HG03039 (cell line): ENCODE results near the gene SLCO4A1.

Experiments
- ATAC-seq: cut with Tn5 transposase; IDR thresholded peaks from one replicate; pipeline ENCODE4 v1.9.1; 2021; ENCODE audit warnings: mild to moderate bottlenecking, moderate library complexity; ENCODE audit not compliant: unreplicated experiment

The SLCO4A1 gene

DNA sequence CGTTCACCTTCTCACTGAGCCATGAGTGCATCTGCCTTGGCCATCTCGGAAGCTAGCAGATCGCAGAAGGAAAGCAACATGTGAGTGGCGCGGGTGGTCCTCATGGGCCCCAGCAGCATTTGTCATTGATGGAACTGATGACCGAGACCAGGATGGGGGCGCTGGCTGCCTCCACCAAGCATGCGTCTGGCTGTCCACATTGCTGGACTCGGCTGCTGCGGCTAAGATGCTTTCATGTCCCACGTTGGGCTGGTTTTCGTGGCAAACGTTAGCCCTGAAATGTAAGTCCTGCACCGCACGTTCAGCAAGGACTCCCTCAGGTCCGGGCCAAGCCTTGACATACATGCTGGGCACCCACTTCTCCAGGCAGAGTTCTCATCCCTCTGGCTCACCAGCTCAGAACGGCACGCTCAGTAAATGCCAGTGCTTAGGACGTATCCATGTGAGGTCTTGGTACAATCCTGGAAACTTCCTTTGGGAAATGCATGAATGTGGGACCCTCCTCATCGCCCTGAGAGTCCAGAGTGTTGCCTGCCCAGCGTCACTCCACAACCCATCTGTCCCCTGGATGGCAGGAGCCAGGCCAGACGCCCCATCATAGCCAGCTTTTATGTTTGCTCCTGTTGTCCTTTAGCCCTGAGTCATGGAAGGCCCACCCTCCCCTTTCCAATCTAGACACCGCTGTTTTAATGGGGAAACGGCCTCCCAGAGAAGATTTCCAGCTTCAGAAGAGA, 8.4 kb downstream of the SLCO4A1 start:
- ATAC-seq: no peak

DNA sequence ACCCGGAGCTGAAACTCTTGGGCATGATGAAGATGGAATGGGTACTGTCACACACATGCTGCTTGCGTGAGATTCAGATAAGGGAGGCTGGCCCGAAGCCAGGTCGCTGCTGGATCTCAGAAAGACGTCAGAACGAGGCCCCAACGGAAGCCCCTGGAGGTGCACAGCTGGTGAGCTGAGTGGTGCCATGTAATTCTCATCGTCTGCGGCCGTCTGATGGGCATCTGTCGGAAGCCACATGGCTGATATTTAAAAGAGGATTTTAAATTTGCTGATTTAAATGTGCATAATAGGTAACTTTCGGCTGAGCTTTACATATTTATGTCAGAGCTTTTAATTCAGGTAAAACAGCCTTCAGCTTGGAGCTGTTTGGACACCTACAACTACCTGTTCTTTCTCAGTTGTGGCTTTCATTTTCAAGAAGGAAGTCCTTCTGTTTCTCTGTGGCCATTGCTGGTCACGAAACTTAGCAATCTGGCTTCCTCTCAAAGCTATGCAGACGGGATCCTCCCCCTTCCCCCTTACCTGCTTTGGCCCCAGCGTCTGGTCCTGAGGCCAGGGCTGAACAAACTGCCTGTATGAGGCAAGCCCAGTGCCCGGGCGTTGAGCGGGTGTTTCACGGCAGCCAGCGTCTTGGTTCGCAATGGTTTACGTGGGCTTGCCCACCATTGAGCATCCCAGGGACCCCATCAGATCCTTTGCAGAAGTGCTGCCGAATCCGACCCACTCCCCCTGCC, 9.2 kb downstream of the SLCO4A1 start:
- ATAC-seq: peak; percentile 37

DNA sequence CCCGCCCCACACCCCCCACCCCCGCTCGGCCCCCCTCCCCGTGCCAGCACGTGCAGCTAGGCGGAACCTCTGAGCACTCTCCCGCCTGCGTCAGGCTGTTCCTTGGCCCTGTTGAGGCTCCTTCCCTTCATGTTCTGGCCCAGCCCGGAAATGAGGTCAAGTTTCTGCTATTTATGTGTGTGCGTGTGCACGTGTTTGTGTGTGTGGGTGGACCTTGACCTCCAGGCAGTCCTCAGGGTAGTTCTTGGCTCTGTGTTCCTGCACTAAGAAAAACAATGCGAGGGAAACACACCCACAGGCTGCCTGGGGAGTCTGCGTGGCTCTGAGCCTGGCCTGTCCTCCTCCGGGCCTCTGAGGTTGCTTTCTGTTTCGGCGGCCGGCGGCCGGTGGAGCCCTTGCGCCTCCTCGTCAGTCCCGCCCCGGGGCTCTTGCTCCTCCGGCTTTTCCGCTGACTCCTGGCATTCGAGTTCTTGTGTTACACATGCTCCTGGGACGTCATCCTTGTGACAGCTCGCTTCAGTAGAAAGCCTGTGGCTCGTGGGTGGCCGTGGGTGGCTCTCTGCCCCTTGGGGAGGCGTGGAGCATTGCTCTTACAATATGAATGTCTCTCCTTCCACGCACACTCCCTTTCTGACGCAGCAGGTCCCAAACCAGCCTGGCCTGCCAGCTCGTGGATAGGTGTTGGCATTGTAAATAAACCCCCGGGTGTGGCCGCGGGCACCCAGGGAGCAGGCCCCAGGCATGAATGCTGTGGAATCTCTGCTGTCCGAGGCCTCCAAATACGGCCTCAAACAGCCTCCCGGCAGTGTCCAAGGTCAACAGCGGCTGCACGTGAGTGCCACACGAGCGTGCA, 10.0 kb downstream of the SLCO4A1 start:
- peak; percentile 45 for ATAC-seq

DNA sequence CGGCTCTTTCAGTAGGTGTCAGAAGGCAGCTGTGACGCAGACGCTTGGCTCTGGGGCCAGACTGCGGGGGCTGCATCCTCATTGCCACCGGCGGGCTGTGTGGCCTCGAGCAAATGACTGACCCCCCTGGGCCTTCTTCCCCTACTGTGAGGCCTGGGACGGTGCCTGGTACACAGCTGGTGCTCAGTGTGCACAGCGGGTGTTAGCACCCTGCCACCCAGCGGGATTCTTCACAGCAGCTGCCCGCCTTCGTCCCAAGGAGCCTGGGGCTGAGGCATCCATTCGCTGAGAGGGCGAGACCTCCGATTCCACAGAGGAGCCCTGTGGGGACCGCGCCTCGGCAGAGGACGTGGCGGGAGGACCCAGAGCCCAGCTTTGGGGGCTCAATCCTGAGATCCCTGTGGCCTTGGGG, 10.6 kb downstream of the SLCO4A1 start:
- no peak for ATAC-seq

DNA sequence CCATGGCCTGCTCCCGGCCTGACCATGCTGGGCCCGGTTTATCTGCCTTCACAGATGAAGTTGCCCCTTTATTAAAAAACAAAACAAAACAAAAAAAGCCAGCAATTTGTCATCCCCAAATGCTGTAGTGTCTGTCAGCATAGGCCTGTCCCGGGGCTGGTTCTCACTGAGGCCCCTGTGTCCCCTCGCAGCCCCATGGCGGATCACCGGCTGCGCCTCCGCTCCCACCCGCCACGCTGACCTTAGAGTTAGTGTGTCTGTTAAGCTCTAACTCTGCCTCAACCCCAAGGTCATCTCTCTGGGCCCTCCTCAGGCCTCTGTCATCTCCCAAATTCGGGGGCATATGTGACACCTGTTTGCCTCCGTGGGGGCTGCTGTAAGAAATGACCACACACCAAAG, 11.1 kb downstream of the SLCO4A1 start:
- no peak for ATAC-seq

DNA sequence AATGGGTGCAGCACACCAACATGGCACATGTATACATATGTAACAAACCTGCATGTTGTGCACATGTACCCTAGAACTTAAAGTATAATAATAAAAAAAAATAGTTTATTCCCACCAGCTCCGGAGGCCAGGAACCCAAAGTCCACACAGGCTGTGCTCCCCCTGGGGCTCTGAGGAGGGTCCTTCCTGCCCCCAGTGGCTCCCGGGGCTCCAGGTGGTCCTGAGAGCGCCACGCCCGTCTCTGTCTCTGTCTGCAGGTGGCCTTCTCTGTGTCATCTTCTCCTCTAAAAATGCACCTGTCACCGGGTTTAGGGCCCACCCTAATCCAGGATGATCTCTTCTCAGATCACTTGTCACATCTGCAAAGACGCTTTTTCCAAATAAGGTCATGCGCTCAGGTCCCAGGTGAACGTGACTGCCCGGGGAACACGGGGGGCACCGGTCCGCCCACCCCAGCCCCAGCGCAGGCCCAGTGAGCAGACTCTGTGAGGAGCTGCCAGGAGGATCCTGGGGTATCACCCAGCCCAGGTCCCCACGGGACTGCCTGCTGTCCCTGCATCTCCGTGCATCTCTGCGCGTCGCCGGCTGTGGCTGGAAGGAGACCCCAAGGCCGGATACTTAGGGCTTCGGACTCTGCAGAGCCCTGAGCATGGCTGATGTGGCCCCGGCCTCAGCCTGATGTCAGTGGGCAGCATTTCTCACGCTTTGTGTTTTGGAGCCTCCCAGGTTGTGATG, 11.8 kb downstream of the SLCO4A1 start:
- no peak for ATAC-seq

DNA sequence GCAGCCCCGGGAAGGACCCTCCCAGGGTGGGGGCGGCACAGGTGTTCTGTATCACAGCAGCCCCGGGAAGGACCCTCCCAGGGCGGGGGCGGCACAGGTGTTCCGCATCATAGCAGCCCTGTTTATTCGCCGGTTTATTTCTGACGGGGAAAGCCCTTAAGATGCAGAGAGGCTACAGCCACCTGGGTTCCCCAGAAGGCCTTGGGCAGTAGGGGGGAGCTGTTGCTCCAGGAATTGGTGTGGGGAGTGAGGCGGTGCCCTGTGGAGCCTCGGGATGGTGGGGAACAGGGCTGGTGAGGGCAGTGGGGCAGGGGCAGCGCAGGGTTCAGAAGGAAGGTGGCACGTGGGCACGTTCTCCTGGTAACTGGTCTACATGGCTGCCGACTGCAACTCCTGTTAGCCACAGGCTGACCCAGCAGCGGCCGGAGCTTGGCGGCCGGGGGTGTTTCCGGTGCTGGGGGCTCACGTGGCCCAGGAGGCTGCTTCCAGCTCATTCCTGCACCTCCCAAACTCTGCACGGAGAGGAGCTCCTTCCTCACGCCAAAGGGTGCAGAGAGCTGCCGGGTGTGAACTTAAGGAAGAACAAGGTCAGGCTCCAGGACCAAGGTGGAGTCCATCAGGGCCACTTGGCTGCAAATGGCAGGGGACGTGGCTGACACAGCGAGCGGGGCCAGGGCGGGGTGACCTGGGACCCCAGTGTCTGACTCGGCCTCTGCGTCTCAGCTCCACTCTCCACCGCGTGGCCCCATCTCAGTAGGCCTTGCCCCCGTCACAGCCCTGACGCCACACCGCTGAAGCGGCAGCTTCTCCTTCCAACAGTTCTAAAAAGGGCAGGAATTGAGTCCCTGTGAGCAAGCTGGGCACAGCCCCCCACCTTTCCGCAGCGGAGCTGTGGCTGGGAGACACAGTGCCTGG, 13.2 kb downstream of the SLCO4A1 start:
- no peak for ATAC-seq

DNA sequence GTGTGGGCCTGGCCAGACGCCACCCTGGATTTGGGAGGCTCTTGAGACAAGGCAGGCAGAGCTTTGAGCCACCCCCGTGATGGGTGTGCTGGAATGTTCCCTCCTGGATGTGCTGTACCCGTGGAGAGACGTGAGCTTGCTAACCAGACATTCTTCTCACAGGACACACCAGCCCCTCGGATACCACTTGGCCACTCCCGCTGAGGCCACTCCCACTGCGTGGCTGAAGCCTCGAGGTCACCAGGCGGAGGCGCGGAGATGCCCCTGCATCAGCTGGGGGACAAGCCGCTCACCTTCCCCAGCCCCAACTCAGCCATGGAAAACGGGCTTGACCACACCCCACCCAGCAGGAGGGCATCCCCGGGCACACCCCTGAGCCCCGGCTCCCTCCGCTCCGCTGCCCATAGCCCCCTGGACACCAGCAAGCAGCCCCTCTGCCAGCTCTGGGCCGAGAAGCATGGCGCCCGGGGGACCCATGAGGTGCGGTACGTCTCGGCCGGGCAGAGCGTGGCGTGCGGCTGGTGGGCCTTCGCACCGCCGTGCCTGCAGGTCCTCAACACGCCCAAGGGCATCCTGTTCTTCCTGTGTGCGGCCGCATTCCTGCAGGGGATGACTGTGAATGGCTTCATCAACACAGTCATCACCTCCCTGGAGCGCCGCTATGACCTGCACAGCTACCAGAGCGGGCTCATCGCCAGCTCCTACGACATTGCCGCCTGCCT, 14.1 kb downstream of the SLCO4A1 start:
- no peak for ATAC-seq

DNA sequence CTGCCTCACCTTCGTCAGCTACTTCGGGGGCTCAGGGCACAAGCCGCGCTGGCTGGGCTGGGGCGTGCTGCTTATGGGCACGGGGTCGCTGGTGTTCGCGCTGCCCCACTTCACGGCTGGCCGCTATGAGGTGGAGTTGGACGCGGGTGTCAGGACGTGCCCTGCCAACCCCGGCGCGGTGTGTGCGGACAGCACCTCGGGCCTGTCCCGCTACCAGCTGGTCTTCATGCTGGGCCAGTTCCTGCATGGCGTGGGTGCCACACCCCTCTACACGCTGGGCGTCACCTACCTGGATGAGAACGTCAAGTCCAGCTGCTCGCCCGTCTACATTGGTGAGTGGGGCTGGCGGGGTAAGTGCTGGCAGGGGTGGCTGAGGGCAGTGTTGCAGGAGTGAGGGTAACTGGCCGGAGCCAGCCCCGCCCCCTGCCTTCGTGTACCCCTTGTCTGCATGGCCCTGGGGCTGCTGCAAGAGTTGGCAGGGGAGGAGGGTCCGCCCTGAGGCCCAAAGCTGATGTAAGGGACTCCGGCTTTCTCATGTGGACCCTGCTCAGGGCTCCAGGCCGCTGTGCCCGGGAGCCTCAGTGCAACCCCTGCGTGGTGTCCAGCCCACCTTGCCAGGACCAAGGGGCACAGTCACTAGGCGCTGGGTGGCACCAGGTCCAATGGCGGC, 14.8 kb downstream of the SLCO4A1 start:
- no peak for ATAC-seq

DNA sequence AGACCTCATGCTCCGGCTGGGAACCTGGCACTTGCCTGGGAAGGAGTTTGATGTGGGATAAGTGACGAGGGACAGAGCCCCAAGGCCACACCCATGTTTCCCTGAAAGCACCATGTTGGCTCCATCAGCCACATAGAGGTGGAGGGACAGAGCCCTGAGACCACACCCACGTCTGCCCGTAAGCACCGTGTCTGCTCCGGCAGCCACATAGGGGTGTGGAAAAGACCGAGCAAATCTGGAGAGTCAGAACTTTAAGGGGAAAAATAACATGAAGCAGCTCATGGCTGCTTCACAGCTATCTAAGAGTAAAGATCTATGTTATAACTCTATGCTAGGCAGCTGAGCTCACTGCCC, 15.3 kb downstream of the SLCO4A1 start:
- ATAC-seq: no peak

DNA sequence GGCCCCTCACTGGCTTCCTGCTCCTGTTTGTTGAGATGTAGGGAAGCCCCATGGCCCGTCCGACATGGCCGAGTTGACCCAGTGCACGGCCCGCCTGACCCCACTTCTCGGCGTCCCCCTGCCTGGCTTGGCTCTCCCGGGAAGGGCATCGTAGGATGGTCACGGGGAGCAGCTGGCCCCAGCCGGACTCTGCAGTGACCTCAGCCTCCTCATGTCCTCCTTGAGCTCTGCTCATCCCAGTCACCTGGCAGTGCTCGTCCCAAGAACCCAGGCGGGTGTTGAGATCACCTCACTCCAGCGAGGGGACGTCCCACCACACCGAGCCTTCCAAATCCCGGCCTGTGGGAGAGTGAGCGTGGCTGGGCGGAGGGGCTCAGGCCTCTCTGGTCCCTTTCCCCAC, 15.7 kb downstream of the SLCO4A1 start:
- no peak for ATAC-seq

DNA sequence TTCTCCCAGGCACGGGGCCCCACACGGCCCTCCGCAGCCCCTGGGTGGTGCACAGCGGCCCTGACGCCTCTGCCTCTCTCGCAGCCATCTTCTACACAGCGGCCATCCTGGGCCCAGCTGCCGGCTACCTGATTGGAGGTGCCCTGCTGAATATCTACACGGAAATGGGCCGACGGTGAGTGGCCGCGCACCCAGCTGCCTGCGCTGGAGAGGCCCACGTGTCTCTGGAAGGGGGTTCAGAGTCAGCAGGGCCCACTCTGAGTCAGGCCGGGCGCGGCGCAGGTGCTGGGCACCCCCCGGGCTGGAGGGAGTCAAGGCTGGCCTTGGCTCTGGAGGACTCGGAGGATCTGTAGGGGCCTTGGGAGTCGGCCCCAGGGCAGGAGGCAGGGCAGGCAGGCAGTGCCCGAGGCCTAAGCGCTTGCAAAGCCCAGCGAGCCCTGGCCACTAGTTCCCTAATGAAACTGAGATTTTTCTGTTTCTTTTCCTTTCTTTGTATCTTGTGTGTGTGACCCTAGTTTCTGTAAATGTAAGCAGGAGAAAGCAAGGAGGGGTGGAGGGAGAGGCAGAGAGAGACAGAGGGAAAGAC, 16.4 kb downstream of the SLCO4A1 start:
- no peak for ATAC-seq

DNA sequence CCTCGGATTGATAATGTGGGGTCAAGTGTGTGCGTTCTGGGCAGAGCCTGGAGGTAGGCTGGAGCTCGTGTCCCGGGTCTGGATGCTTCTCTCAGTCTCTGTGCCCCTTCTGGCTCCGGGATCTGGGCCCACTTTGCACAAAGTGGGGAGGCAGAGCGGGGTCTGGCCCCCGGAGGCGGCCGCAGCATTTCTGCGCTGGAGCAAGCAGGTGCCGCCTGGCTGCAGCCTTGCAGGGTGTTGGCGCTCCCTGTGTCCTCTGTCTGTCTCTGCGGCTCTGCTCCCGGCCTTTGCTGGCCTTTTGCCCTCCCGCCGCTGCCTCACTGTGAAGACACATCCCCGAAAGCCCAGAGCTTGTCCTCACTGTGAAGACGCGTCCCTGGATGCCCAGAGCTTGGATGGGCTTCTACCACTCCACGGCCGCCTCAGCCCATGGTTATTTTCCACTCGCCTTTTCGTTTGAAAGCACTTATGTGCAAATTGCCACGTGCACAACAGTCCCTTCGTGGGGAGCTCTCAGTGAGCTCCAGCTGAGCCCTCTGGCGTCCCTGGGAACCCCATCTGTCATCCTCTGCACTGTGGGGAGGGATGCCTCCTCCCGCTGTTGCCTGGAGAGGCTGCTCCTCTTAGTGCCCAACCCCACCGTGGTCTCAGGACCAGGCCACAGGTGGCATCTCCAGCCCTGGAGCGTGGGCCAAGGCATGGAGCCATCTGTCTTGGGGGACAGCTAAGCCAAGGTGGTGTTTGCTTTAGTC, 17.4 kb downstream of the SLCO4A1 start:
- no peak for ATAC-seq

DNA sequence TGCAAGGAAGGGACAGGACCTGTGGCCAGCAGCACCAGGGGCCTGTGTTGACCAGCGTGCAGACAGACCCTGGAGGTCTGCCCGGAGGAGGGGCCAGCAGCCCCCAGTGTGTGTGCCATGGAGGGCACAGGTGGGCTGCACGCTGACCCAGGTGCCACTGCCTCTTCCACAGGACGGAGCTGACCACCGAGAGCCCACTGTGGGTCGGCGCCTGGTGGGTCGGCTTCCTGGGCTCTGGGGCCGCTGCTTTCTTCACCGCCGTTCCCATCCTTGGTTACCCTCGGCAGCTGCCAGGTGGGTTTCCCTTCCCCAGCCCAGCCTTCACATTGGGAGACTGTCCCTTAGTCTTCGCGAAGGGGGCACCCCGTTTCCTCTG, 17.9 kb downstream of the SLCO4A1 start:
- no peak for ATAC-seq

DNA sequence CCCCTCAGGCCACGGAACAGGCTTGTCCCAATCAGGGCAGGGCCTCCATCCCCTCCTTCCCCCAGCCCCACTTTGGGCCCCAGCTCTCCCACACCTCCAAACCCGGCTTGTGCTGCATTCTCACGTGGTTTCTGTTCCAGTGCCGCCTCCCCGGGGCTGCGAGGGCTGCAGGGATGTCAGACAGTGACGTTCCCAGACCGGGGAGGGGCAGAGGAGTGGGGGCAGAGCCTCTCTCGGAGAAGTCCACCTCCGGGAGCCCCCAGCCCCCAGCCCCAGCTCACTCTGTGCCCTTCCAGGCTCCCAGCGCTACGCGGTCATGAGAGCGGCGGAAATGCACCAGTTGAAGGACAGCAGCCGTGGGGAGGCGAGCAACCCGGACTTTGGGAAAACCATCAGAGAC, 18.5 kb downstream of the SLCO4A1 start:
- ATAC-seq: no peak

DNA sequence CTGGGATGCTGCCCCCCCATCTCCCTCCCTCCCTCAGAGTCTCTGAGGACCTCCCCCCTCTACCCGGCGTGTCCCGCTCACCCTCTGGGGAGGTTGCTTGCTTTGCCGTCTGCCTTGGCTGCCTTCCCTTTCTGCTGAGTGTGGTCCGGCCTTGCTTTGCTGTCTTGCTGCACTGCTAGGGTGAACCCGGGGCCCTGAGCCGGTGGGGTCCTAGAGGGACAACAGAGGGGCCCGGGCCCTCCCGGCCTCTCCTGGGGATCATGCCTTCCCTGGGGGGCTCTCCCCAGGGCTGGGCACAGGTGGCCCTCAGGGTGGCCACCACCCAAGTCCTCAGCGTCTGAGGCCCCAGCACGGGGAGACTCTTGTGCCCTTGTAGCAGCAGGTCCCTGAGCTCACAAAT, 19.3 kb downstream of the SLCO4A1 start:
- ATAC-seq: no peak

DNA sequence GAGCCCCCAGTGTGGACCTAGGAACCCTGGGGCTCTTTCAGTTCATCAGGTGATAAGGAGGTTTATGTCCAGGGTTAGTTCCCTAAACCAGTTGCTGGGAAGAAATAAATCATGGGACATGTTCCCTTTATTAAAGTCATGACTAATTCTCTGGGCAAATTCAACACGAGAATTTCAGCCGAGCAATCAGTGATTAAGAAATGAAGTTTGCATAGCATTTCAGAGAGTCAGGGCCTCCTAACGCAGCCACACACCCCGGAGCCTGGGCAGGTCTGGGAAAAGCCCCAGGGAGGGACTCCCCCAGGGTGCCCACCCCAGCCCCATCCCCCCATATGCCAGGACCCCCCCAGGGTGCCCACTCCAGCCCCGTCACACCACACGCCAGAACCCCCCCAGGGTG, 20.1 kb downstream of the SLCO4A1 start:
- ATAC-seq: no peak
